OCI-LY3 (cell line): ENCODE data around the gene TEPSIN.

ENCODE experiments used
- CTCF ChIP-seq: fragments of 200-600, 300-600 bp; sonication (generic); IDR thresholded peaks from 2 replicates; pipeline ENCODE4 v1.5.1; 2014; ENCODE audit warnings: antibody characterized with exemption, low read length, low read depth
- EZH2phosphoT487 ChIP-seq: fragments of 200-600 bp; shearing (Covaris generic); IDR thresholded peaks from 2 replicates; pipeline ENCODE4 v1.6.1; 2018; ENCODE audit warnings: antibody characterized with exemption, mixed run types, low read depth

- TF ChIP-seq CTCF (peak; percentile 51), EZH2phosphoT487 (no peak)
Observed at GRCh38 chr17:81230043-81230820, 8.6 kb downstream of the TEPSIN start.
